A673 (cell line): ENCODE results near the gene CHRNA7. TPM values are rescaled to one million over a fixed set of nuclear protein-coding genes. Genes with fewer than 3 reads are reported as not detected.

Experiments used
- BruUV-seq: library from RNA; stranded (reverse); fragments of 400-500 nt; replicated peaks from 2 replicates; lab custom pipeline; 2021; lab: Mats Ljungman, UMichigan
- CTCF ChIA-PET: fragments of 300-600 bp; sonication (Branson Sonifier 250); formaldehyde crosslinking; loops from one replicate; lab custom pipeline; 2022; ENCODE audit warnings: antibody characterized with exemption; lab: Charles Lee
- POLR2A ChIA-PET: fragments of 300-600 bp; sonication (Branson Sonifier 250); formaldehyde crosslinking; loops from one replicate; lab custom pipeline; 2022; ENCODE audit warnings: antibody characterized with exemption; ENCODE audit not compliant: low non-redundant PET; lab: Charles Lee
- DNase-seq: peaks from one replicate; pipeline ENCODE4 v3.0.0-alpha.2; 2015; ENCODE audit warnings: low spot score
- H3K27ac ChIP-seq: fragments of 200-600 bp; sonication (generic); 2 replicates; pipeline ENCODE4 v1.5.1; 2016; ENCODE audit warnings: mixed run types, low read depth, mild to moderate bottlenecking, mixed read lengths, antibody characterized with exemption, low read length; ENCODE audit not compliant: poor library complexity, severe bottlenecking
- H3K27me3 ChIP-seq: fragments of 200-600 bp; sonication (generic); replicated peaks from 2 replicates; pipeline ENCODE4 v1.6.1; 2017; ENCODE audit warnings: mixed run types, low read depth, mild to moderate bottlenecking, mixed read lengths, antibody characterized with exemption, low read length; ENCODE audit not compliant: insufficient read depth, poor library complexity
- H3K36me3 ChIP-seq: fragments of 200-600 bp; sonication (generic); 2 replicates; pipeline ENCODE4 v1.6.1; 2016; ENCODE audit warnings: mixed run types, mild to moderate bottlenecking, mixed read lengths, antibody characterized with exemption, low read length; ENCODE audit not compliant: insufficient read depth, poor library complexity, severe bottlenecking
- H3K4me1 ChIP-seq: fragments of 200-600 bp; sonication (generic); 2 replicates; pipeline ENCODE4 v1.6.1; 2017; ENCODE audit warnings: mixed run types, mild to moderate bottlenecking, mixed read lengths, antibody characterized with exemption, low read length; ENCODE audit not compliant: insufficient read depth, poor library complexity, severe bottlenecking
- H3K4me3 ChIP-seq: fragments of 200-600 bp; sonication (generic); 2 replicates; pipeline ENCODE4 v1.5.1; 2016; ENCODE audit warnings: low read depth, mixed run types, mild to moderate bottlenecking, mixed read lengths, low read length; ENCODE audit not compliant: poor library complexity, severe bottlenecking
- H3K9me3 ChIP-seq: fragments of 200-600 bp; sonication (generic); 2 replicates; pipeline ENCODE4 v1.6.1; 2016; ENCODE audit warnings: mixed run types, low read depth, mild to moderate bottlenecking, mixed read lengths, antibody characterized with exemption, low read length; ENCODE audit not compliant: poor library complexity, severe bottlenecking
- EZH2 ChIP-seq: fragments of 200-600 bp; sonication (generic); IDR thresholded peaks from 2 replicates; pipeline ENCODE4 v1.6.1; 2017; ENCODE audit warnings: borderline replicate concordance, low read depth, mild to moderate bottlenecking, mixed read lengths, antibody characterized with exemption, low read length; ENCODE audit not compliant: poor library complexity, severe bottlenecking
- intact Hi-C: fragments of 100-400 bp; cut with micrococcal nuclease; formaldehyde crosslinking; loops from one replicate; pipeline ENCODE4 v1.10.0; 2022; ENCODE audit not compliant: unreplicated experiment
- total RNA-seq: library from RNA; stranded (reverse); gene quantifications from 2 replicates; pipeline ENCODE4 v1.2.3, GENCODE V29; 2021
- TF ChIP-seq, protein P1 (sequence below): fragments of 300-800, 200-600 bp; sonication (generic); conservative IDR thresholded peaks from 2 replicates; pipeline ENCODE4 v1.5.1; 2017; ENCODE audit warnings: low read depth, mild to moderate bottlenecking, antibody characterized with exemption, low read length, moderate library complexity, mixed read lengths

Gene CHRNA7
- total RNA-seq, 1 experiment from 2014 or later, result 3.7 TPM

DNA sequence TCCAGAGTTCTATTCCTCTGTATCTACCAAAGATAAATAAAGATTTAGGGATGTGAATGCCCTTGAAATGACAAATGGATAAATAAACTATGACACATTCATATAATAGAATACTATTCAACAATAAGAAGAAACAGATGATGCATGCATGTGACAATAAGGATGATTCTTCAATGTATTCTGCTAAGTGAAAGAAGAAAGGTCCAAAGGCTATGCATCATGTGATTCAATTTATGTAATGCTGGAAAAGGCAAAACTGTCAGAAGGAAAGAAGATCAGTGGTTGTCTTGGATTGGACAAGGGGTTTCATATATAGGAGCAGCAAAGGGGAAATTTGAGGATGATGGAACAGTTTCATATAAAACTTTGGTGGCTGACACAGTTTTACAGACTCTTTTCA lies 32.6 kb upstream of the CHRNA7 start:
- intact Hi-C loops, result no loop called here
- no peak overlapping the region for H3K4me3 ChIP-seq
- no TSS peak for BruUV-seq
- no peaks in the 10 kb centered on the region for H3K4me1 ChIP-seq
- no peak for DNase-seq
- no peaks in the 10 kb centered on the region for H3K9me3 ChIP-seq
- ChIA-PET CTCF (no interaction called here), POLR2A (no interaction called here)
- H3K27me3 ChIP-seq, result no peaks in the 10 kb centered on the region
- H3K36me3 ChIP-seq, result no peaks in the 10 kb centered on the region
- no peak overlapping the region for H3K27ac ChIP-seq
- no peak for TF ChIP-seq EZH2
- TF ChIP-seq, protein P1, sequence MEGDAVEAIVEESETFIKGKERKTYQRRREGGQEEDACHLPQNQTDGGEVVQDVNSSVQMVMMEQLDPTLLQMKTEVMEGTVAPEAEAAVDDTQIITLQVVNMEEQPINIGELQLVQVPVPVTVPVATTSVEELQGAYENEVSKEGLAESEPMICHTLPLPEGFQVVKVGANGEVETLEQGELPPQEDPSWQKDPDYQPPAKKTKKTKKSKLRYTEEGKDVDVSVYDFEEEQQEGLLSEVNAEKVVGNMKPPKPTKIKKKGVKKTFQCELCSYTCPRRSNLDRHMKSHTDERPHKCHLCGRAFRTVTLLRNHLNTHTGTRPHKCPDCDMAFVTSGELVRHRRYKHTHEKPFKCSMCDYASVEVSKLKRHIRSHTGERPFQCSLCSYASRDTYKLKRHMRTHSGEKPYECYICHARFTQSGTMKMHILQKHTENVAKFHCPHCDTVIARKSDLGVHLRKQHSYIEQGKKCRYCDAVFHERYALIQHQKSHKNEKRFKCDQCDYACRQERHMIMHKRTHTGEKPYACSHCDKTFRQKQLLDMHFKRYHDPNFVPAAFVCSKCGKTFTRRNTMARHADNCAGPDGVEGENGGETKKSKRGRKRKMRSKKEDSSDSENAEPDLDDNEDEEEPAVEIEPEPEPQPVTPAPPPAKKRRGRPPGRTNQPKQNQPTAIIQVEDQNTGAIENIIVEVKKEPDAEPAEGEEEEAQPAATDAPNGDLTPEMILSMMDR, result no peak

- no peaks in the 10 kb centered on the region for H3K27me3 ChIP-seq
- no peaks in the 10 kb centered on the region for H3K36me3 ChIP-seq
- no peak for DNase-seq
- H3K27ac ChIP-seq, result no peak overlapping the region
- ChIA-PET CTCF (no interaction called here), POLR2A (no interaction called here)
- no TSS peak for BruUV-seq
- H3K4me1 ChIP-seq, result no peaks in the 10 kb centered on the region
- TF ChIP-seq, protein P1, result no peak
- TF ChIP-seq EZH2, result no peak
- no peak overlapping the region for H3K4me3 ChIP-seq
- no peaks in the 10 kb centered on the region for H3K9me3 ChIP-seq
- intact Hi-C loops, result no loop called here
Observed at GRCh38 chr15:32003558-32003957, 26.8 kb upstream of the CHRNA7 start.

DNA sequence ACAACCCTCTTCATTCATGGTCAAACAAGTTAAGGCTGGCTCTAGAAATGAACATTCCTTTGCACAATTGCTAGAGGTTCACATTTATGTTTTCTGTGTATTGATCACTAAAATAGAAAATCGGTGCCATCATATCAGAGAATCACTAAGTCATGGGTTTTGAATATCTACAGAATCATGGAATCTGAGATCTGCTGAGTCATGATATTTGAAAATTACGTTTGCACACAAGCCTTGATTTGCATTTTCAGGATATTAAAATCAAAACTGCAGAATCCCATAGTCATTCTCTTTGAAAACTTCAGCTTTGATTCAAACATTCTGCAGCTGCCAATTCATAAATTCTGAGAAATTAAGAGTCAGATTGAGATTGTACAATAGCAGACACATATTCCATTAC lies 26.1 kb upstream of the CHRNA7 start:
- intact Hi-C loops, result no loop called here
- no peak for DNase-seq
- TF ChIP-seq, protein P1, result no peak
- no peak for TF ChIP-seq EZH2
- Histone ChIP-seq H3K27me3 (no peaks in the 10 kb centered on the region), H3K4me1 (no peaks in the 10 kb centered on the region), H3K4me3 (no peak overlapping the region), H3K36me3 (no peaks in the 10 kb centered on the region), H3K9me3 (no peaks in the 10 kb centered on the region), H3K27ac (no peak overlapping the region)
- ChIA-PET CTCF (no interaction called here), POLR2A (no interaction called here)
- no TSS peak for BruUV-seq
